ENCODE data around the gene MVB12A.

- no peak for TF ChIP-seq EZH2 (IDR thresholded peaks at IDR 0.05; ENCODE audit: low read length, unreplicated experiment)
- no peak for TF ChIP-seq CTCF (conservative IDR thresholded peaks at IDR 0.05; ENCODE audit: low read depth, low read length)
- TF ChIP-seq EZH2phosphoT487 (IDR thresholded peaks at IDR 0.05; ENCODE audit: borderline replicate concordance, low read length): no peak
Measured at GRCh38 chr19:17431417-17431816, 11.6 kb downstream of the MVB12A start.
